GM19455 (cell line): ENCODE results near the gene CFAP119.

Experiments used
- ATAC-seq: cut with Tn5 transposase; IDR thresholded peaks from one replicate; pipeline ENCODE4 v1.9.1; 2021; ENCODE audit not compliant: unreplicated experiment

CFAP119 gene

DNA sequence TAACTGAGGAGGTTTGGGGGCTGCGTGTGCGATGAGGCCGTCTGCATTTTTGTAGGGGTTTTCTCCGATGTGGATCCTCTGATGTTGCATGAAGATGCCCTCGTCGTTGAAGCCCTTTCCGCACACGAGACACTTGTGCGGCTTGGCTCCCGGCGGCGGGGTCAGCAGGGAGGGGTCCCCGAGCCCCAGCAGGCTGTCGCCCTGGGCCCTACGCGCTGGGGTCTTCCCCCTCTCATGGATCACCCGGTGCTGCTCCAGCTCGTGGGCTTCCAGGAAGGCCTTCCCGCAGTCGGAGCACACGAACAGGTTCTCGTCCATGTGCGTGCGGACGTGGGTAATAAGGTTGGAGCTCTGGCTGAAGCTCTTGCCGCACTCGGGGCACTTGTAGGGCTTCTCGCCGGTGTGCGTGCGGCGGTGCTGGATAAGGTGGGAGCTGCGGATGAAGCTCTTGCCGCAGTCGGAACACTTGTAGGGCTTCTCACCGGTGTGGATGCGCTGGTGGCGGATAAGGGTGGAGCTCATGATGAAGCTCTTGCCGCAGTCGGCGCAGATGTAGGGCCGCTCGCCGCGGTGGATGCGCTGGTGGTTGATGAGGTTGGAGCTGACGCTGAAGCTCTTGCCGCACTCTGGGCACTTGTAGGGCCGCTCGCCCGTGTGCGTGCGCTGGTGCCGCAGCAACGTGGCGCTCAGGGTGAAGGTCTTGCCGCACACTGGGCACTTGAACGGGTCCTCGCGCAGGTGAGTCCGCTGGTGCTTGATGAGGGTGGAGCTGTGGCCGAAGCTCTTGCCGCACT is 20.8 kb upstream of the CFAP119 start:
- no peak for ATAC-seq

DNA sequence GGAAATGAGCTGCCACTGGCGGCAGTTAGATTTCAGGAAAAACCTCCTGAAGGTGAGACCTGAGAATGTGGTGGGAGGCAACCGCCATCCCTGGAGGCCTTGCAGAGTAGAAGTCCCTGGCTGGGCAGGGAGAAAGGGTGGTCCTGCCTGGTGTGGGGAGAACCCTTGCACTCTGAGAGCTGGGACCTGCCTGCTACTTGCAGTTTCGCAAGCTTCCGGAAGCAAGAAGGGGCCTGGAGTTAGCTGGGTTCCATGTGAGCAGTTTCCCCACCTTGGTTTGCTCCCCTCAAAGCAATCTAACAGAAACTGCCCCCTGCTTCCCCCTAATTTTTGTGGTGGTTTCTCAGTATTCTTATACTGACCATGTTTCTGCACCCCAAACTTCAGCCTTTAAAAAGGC is 18.7 kb upstream of the CFAP119 start:
- ATAC-seq = no peak

DNA sequence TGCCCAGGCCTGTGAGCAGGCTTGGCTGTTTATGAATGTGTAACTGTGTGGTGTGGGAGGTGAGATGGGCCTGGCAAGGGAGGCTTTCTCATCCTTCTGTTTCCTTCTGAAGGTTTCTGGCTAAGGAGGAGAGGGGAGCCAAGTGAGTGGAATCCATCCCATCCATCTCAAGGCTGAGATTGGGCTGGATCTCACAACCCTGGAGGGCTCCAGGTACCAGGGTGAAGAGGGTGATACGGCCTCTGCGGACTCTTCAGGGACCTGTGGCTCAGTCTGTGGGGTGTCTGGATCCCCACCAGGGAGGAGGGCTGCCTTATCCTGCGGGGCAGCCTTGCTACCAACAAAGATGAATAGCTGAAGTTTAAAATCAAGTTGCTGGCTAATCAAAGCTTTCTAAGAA is 18.2 kb upstream of the CFAP119 start:
- ATAC-seq = no peak

DNA sequence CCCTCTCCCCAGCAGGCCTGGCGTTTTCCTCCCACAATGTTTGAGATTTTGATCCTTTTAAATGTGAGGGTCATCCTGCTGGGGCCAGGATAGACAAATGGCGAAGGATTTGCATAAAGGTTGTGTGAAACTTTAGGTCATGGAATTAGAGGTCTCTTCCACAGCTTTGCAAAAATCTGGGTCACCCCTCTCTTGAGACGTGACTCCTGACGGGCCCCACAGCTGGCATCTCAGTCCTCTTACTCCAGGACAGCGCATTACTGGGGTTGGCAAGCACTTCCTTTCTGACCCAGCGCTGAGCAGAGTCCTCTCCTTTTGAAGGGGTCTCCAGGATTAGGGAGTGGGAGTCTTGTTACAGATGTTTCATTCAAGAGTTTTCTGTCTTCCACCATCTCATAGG is 17.7 kb upstream of the CFAP119 start:
- no peak for ATAC-seq

DNA sequence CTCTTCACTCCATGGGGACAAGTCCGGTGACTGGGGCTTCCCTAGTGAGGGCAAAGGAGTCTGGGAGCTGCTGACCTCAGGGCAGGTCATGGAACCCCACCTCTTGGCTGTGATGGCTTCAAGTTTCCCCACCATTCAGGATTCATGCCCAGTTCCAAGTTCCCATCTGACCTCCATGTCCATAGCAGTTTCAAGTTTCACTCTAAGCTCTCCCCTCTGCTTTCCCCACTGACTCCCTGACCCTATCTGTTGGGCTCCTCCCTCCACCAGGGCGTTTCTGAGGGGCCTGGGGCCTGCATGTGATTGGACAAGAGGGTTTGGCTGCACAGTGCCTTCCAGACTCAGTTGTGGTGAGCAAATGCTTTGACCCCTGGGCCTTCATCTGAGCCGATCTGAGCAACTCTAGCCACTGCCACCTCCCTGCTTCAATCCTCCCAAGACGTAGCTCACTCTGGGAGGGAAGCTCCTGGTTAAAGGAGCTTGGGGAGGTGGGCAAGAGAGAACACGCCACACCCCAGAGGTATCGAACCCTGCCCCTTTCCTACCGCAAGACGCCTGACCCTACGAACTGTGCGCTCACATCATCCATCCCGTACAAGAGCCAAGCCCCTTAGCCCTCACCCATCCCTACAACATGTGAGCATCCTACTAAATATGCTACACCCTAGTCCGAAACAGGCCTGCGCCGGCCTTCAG is 16.8 kb upstream of the CFAP119 start:
- ATAC-seq = no peak

DNA sequence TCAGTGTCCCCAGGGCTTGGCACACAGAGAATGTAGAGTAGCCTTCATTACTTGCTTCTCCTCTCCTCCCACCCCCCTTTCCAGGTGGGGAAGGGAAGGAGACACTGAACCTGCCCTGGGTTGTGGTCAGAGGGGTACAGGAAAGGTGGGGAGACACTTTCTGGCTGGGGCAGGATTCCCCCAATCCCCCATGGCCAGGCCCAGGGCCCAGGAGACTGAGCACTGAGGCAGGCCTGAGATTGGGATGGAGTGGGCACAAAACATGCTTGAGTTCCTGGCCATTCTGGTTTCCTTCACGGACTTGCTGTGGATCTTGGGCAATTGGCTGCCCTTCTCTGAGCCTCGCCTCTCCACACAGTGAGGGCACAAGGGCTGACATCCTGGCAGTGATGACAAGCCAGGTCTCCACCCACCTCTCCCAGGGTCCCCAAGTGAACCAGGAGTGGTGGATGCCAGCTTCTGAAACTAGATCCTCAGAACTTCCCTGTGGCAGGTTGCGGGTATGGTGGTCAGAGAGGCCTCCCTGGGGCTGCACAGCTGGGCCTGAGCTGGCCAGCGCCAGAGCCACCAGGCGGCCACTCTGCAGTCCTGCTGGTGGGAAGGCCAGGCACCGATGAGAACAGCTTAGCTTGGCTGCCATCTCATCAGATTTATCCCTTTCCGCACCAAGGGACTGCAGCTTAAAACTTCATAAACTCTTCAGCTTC is 15.9 kb upstream of the CFAP119 start:
- no peak for ATAC-seq

DNA sequence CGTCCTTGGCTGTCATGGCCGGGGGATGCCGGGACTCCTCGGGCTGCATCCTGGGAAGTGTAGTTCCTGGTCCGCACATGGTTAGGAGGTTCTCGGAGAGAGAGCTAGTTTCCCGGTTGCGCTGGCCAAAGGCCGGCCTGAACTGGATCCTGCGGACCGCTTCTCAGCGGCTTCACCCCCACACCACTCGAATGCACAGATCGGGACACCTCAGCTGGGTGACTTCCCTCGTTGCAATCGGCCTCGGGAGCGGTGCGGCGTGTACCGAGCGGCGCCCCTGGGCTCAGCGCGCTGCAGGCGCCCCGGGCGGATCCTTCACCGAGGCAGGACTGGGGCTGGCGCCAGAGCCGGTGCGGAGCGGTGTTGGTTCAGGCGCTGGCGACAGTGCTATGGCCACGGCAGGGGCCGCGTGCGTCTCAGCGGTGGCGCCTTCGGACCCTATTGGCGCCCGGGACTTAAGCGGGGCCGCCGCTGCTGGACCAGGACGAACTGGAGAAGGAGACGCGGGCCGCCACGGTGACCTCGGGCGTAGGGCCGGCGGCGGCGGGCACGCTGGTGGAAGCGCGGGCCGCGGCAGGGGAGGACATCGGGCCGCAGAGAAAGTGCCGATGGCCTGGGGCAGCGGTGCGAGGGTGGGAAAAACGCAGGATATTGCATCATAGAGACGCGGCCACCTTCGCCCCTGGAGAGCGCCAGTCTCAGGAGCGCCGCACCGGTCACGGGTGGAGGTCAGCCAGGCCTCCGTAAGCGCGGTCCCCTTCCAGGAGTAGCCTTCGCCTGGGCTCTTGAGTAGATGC is 13.7 kb upstream of the CFAP119 start:
- no peak for ATAC-seq

DNA sequence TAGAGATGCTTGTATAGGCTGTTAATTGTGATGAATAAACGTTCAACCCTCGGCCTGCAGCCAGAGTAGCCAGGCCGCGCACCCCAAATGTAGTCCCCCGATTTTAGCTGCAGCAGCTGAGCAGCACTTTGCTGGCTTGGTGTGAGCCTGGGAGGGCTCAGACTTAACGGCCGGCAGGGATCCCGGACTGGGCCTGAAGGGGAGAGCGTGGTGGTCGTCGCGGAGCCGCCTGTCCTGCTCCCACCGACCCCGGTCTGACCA is 13.2 kb upstream of the CFAP119 start:
- no peak for ATAC-seq

DNA sequence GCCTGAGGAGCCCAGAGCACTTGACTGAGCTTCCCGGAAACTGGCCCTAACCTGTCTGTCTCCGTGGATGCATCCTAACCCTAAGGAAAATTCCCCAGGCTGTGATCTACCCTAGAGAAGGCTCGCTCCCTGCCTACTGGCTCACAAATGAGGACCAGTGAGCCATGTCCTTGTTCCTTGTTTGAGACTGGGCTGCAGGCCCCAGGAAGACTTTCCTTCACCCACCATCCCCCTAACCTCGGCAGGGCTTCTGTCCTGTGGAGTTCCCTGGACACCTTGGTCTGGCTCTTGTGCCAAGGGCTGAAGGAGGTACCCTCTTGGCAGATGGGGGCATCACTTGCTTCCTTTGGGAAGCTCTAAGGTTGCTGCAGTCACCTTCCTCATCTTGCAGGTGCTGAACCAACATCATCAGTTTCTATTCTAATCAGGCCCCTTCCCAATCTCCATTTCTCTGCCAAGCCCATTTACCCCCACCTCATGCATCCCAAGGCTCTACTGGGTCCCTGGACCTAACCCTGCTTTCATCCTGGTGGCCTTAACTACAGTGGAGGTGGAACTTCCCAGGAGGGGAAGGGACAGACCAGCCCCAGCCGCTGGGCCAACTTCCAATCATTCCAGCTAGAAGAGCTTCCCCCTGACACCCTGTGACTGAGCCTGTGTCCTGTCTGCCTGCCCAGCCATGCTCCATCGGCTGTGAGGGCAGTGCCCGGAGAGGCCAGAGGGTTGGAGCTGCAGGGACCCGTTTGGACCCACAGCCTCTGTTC is 12.7 kb upstream of the CFAP119 start:
- no peak for ATAC-seq

DNA sequence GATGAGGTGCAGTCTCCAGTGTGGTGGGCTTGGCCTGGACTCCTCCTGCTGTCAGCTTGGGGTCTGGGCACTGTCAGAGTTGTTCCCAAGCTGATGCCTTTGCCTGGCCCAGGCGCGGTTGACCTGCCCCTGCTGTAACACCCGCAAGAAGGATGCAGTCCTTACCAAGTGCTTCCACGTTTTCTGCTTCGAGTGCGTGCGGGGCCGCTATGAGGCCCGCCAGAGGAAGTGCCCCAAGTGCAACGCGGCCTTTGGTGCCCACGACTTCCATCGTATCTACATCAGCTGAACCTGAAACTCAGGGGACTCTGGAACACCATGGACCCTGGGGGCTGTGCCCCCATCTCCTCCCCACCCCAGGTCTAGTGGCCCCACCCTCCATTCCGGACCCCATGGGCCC is 12.0 kb upstream of the CFAP119 start:
- ATAC-seq = no peak

DNA sequence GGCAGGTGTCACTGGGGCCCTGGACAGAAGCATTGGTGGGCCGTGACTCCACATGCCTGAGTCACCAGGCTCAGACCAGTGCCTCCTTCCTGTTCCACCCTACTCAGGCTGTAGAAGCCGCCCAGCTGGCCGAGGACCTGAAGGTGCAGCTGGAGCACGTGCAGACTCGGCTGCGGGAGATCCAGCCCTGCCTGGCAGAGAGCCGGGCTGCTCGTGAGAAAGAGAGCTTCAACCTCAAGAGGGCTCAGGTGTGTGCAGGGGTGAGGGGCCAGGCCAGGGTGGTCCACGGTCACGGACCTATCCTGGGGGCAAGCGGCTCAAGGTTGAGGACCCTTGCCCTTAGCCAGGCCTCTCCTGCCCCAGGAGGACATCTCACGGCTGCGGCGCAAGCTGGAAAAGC is 9.9 kb upstream of the CFAP119 start:
- ATAC-seq = no peak

DNA sequence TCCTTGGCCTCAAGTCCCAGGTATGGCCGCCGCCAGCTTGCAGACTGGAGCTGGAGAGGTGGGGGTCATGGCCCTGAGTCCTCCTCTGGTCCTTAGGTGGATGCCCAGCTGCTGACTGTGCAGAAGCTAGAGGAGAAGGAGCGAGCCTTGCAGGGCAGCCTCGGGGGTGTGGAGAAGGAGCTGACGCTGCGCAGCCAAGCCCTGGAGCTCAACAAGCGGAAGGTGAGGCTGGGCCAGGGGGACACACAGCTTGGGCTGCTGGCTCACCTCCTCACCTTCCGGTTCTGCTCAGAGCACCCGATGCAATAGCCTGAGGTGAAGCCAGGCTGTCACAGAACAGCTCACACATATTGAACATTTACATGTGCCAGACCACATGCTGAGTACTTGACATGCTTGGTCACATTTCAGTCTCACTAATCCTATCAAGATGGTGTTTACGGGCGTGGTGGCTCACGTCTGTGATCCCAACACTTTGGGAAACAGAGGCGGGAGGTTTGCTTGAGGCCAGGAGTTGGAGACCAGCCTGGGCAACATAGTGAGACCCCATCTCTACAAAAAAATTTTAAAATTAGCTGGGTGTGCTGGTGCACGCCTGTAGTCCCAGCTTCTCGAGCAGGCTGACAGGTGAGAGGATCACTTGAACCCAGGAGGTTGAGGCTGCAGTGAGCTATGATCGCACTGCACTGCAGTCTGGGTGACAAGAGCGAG is 7.7 kb upstream of the CFAP119 start:
- ATAC-seq = no peak

DNA sequence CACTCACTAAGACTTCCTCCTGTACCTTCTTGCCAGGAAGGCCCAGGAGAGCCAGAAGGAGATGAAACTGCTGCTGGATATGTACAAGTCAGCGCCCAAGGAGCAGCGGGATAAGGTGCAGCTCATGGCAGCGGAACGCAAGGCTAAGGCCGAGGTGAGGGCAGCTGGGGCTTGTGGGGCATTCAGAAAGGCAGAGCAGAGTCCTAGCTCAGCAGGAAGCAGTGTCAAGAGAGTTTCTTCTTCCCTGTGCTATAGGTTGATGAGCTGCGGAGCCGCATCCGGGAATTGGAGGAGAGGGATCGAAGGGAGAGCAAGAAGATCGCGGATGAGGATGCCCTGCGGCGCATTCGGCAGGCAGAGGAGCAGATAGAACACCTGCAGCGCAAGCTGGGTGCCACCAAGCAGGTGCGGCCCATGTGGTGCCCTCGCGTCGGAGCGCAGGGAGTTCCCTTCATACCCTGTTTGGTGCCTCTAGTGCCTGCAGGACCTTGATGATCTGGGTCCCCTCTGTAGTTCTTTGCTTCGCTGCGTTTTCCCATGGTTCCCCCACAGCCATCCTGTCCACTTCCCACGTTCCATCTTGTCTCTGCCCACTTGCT is 6.8 kb upstream of the CFAP119 start:
- ATAC-seq = no peak

DNA sequence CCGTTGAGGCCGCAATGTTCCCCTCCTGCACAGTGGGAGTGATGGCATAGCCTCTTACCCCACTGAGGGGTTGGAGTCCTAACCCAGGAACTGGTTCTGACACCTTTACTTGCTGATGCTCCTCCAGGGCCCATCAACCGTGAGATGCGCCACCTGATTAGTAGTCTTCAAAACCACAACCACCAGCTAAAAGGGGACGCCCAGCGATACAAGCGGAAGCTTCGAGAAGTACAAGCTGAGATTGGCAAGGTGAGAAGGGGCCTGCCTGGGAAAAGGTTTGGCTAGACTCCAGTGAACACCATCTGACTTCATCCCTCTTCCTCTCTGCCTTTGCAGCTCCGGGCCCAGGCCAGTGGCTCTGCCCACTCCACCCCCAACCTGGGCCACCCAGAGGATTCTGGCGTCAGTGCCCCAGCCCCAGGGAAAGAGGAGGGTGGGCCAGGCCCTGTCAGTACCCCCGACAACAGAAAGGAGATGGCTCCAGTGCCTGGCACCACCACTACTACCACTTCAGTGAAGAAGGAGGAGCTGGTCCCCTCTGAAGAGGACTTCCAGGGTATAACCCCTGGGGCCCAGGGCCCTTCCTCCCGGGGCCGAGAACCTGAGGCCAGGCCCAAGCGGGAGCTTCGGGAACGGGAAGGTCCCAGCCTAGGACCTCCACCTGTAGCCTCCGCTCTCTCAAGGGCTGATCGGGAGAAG is 6.1 kb upstream of the CFAP119 start:
- ATAC-seq = no peak

DNA sequence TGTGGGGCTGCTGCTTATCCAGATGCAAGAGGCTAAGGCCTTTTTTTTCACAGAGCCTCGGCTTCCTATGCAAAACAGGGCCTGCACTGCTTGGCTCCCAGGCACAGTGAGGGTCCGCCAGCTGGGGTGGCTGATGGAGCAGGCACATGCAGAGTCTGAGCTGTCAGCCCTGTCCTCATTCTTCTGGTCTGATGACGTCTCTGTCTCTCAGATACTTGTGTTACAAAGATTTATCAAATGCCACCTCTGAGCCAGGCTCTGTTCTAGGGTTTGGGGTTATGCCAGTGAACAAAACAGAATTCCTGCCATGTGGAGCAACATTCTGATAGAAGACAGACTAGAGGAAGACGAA is 5.0 kb upstream of the CFAP119 start:
- no peak for ATAC-seq

DNA sequence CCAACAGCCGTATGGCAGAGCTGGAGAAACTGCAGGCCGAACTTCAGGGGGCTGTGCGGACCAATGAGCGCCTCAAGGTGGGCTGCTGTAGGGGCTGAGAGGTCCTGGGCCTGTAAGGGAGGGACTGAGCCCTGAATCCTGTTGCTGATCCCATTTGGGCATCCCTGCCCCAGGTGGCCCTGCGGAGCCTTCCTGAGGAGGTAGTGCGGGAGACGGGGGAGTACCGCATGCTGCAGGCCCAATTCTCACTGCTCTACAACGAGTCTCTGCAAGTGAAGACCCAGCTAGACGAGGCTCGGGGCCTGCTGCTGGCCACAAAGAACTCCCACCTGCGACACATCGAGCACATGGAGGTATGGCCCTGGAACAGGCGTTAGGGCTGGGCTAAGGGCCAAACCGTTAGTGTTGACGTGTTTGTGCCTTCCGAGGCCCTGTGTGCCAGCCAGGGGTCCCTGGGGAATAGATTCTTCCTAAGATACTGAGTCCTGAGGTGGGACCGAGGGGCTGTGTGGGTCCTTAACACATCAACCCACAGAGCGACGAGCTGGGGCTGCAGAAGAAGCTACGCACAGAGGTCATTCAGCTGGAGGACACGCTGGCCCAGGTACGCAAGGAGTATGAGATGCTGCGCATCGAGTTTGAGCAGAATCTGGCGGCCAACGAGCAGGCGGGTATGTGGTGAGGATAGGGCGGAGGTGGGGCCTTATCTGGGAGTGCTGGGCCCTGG is 4.5 kb upstream of the CFAP119 start:
- no peak for ATAC-seq

DNA sequence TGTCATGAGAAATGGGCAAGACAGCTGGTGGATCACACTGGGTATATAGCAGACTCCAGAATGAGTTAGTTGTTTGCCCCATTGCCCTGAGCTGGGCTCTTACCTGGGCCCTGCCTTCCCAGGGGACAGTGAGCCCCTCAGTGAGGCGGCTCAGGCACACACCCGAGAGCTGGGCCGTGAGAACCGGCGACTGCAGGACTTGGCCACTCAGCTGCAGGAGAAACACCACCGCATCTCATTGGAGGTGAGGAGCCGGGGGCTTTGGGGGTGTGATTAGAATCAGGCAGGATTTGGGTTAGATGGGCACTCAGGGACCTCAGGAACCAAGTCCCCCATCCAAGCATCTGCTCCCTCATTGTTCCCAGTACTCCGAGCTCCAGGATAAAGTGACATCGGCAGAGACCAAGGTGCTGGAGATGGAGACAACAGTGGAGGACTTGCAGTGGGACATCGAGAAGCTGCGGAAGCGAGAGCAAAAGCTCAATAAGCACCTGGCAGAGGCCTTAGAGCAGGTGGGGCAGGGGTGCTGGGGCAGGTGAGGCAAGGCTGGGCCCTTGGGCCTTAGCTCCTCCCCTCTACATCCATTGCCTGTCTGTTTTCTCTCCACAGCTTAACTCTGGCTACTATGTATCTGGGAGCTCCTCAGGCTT is 3.1 kb upstream of the CFAP119 start:
- no peak for ATAC-seq

DNA sequence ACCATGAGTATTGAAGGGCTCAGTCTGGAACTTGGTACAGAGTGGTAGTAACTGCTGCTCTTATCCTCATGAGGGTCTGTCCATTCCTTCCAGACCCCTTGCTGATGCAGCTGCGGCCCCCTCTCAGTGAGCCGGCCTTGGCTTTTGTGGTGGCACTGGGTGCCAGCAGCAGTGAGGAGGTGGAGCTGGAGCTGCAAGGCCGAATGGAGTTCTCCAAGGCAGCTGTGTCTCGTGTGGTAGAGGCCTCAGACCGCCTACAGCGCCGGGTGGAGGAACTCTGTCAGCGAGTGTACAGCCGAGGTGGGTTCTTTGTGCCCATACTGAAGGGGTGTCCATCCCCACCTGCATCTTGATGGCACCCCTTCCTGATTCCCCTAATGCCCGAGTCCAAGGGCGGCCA is 2.2 kb upstream of the CFAP119 start:
- no peak for ATAC-seq
